Loucy (cell line): Measurements from ENCODE around the gene VWC2L.

ENCODE experiments used
- H2AFZ ChIP-seq: fragments of 200-600 bp; sonication (generic); 2 replicates; pipeline ENCODE4 v1.6.0; 2016; ENCODE audit warnings: antibody characterized with exemption, mild to moderate bottlenecking, low read length, moderate library complexity
- H3F3A ChIP-seq: fragments of 200-600 bp; 2 replicates; pipeline ENCODE4 v1.6.0; 2016; ENCODE audit warnings: antibody characterized with exemption, low read depth, mild to moderate bottlenecking
- H3K27me3 ChIP-seq: fragments of 200-600 bp; sonication (generic); 2 replicates; pipeline ENCODE4 v1.6.1; 2014; ENCODE audit warnings: low read length, mild to moderate bottlenecking; ENCODE audit not compliant: insufficient read depth, poor library complexity, severe bottlenecking
- H3K36me3 ChIP-seq: fragments of 200-600 bp; sonication (generic); 2 replicates; pipeline ENCODE4 v1.6.1; 2016; ENCODE audit warnings: low read length; ENCODE audit not compliant: insufficient read depth
- H3K4me1 ChIP-seq: fragments of 200-600 bp; sonication (generic); 2 replicates; pipeline ENCODE4 v1.5.1; 2014; ENCODE audit warnings: low read length, mild to moderate bottlenecking; ENCODE audit not compliant: insufficient read depth, poor library complexity, severe bottlenecking
- H3K4me2 ChIP-seq: fragments of 200-600 bp; sonication (generic); 2 replicates; pipeline ENCODE4 v1.6.0; 2014; ENCODE audit warnings: antibody characterized with exemption, low read length, low read depth, mild to moderate bottlenecking; ENCODE audit not compliant: poor library complexity, severe bottlenecking
- H3K4me3 ChIP-seq: fragments of 200-600 bp; sonication (generic); 2 replicates; pipeline ENCODE4 v1.5.1; 2014; ENCODE audit warnings: low read length, mild to moderate bottlenecking, mixed read lengths; ENCODE audit not compliant: poor library complexity, severe bottlenecking
- H3K79me2 ChIP-seq: fragments of 200-600 bp; sonication (generic); 2 replicates; pipeline ENCODE4 v1.6.1; 2014; ENCODE audit warnings: low read length; ENCODE audit not compliant: insufficient read depth
- H3K9ac ChIP-seq: fragments of 200-600 bp; sonication (generic); 2 replicates; pipeline ENCODE4 v1.6.0; 2014; ENCODE audit warnings: mild to moderate bottlenecking, low read depth, low read length, moderate library complexity; ENCODE audit not compliant: poor library complexity, severe bottlenecking
- H3K9me2 ChIP-seq: fragments of 200-600 bp; sonication (generic); replicated peaks from 2 replicates; pipeline ENCODE4 v1.6.1; 2016; ENCODE audit warnings: low read depth, low read length, mixed read lengths
- H3K9me3 ChIP-seq: fragments of 200-600 bp; sonication (generic); 2 replicates; pipeline ENCODE4 v1.6.1; 2014; ENCODE audit warnings: mild to moderate bottlenecking, antibody characterized with exemption, low read length, low read depth; ENCODE audit not compliant: insufficient read depth
- H4K20me1 ChIP-seq: fragments of 200-600 bp; sonication (generic); 2 replicates; pipeline ENCODE4 v1.6.0; 2014; ENCODE audit warnings: antibody characterized with exemption, low read length, mild to moderate bottlenecking; ENCODE audit not compliant: insufficient read depth, poor library complexity, severe bottlenecking
- CTCF ChIP-seq: fragments of 200-600 bp; sonication (generic); conservative IDR thresholded peaks from 2 replicates; pipeline ENCODE4 v1.5.1; 2014; ENCODE audit warnings: mild to moderate bottlenecking, antibody characterized with exemption, low read length
- EZH2phosphoT487 ChIP-seq: fragments of 200-600 bp; IDR thresholded peaks from 2 replicates; pipeline ENCODE4 v1.6.1; 2018; ENCODE audit warnings: antibody characterized with exemption, mild to moderate bottlenecking, moderate library complexity, borderline replicate concordance

VWC2L gene

GRCh38 chr2:214557884-214558283 is 147.0 kb downstream of the VWC2L start:
- Histone ChIP-seq H3K9me3 (no peaks in the 10 kb centered on the region), H4K20me1 (no peaks in the 10 kb centered on the region), H2AFZ (no peak overlapping the region), H3K79me2 (no peaks in the 10 kb centered on the region), H3K9me2 (no peaks in the 10 kb centered on the region), H3K36me3 (no peaks in the 10 kb centered on the region), H3K4me3 (no peak overlapping the region), H3K4me2 (no peak overlapping the region), H3F3A (no peaks in the 10 kb centered on the region), H3K4me1 (no peaks in the 10 kb centered on the region), H3K27me3 (no peaks in the 10 kb centered on the region), H3K9ac (no peak overlapping the region)
- TF ChIP-seq EZH2phosphoT487, result no peak
- TF ChIP-seq CTCF, result no peak

GRCh38 chr2:214558341-214558740 is 147.5 kb downstream of the VWC2L start:
- Histone ChIP-seq H3K9me3 (no peaks in the 10 kb centered on the region), H2AFZ (no peak overlapping the region), H3K27me3 (no peaks in the 10 kb centered on the region), H3F3A (no peaks in the 10 kb centered on the region), H3K4me2 (no peak overlapping the region), H3K4me3 (no peak overlapping the region), H4K20me1 (no peaks in the 10 kb centered on the region), H3K36me3 (no peaks in the 10 kb centered on the region), H3K9me2 (no peaks in the 10 kb centered on the region), H3K79me2 (no peaks in the 10 kb centered on the region), H3K9ac (no peak overlapping the region), H3K4me1 (no peaks in the 10 kb centered on the region)
- no peak for TF ChIP-seq EZH2phosphoT487
- TF ChIP-seq CTCF, result no peak

GRCh38 chr2:214560176-214560575 is 149.3 kb downstream of the VWC2L start:
- Histone ChIP-seq H3K4me3 (no peak overlapping the region), H3K9ac (no peak overlapping the region), H2AFZ (no peak overlapping the region), H3K79me2 (no peaks in the 10 kb centered on the region), H3K27me3 (no peaks in the 10 kb centered on the region), H3K4me2 (no peak overlapping the region), H3F3A (no peaks in the 10 kb centered on the region), H3K36me3 (no peaks in the 10 kb centered on the region), H3K4me1 (no peaks in the 10 kb centered on the region), H4K20me1 (no peaks in the 10 kb centered on the region), H3K9me2 (no peaks in the 10 kb centered on the region), H3K9me3 (no peaks in the 10 kb centered on the region)
- TF ChIP-seq CTCF (no peak), EZH2phosphoT487 (no peak)
